Loucy (cell line): ENCODE results near the gene BMPER.

Source experiments
- H2AFZ ChIP-seq: fragments of 200-600 bp; sonication (generic); 2 replicates; pipeline ENCODE4 v1.6.0; 2016; ENCODE audit warnings: antibody characterized with exemption, mild to moderate bottlenecking, low read length, moderate library complexity
- H3F3A ChIP-seq: fragments of 200-600 bp; 2 replicates; pipeline ENCODE4 v1.6.0; 2016; ENCODE audit warnings: antibody characterized with exemption, low read depth, mild to moderate bottlenecking
- H3K27me3 ChIP-seq: fragments of 200-600 bp; sonication (generic); 2 replicates; pipeline ENCODE4 v1.6.1; 2014; ENCODE audit warnings: low read length, mild to moderate bottlenecking; ENCODE audit not compliant: insufficient read depth, poor library complexity, severe bottlenecking
- H3K36me3 ChIP-seq: fragments of 200-600 bp; sonication (generic); 2 replicates; pipeline ENCODE4 v1.6.1; 2016; ENCODE audit warnings: low read length; ENCODE audit not compliant: insufficient read depth
- H3K4me1 ChIP-seq: fragments of 200-600 bp; sonication (generic); 2 replicates; pipeline ENCODE4 v1.5.1; 2014; ENCODE audit warnings: low read length, mild to moderate bottlenecking; ENCODE audit not compliant: insufficient read depth, poor library complexity, severe bottlenecking
- H3K4me2 ChIP-seq: fragments of 200-600 bp; sonication (generic); 2 replicates; pipeline ENCODE4 v1.6.0; 2014; ENCODE audit warnings: antibody characterized with exemption, low read length, low read depth, mild to moderate bottlenecking; ENCODE audit not compliant: poor library complexity, severe bottlenecking
- H3K4me3 ChIP-seq: fragments of 200-600 bp; sonication (generic); 2 replicates; pipeline ENCODE4 v1.5.1; 2014; ENCODE audit warnings: low read length, mild to moderate bottlenecking, mixed read lengths; ENCODE audit not compliant: poor library complexity, severe bottlenecking
- H3K79me2 ChIP-seq: fragments of 200-600 bp; sonication (generic); 2 replicates; pipeline ENCODE4 v1.6.1; 2014; ENCODE audit warnings: low read length; ENCODE audit not compliant: insufficient read depth
- H3K9ac ChIP-seq: fragments of 200-600 bp; sonication (generic); 2 replicates; pipeline ENCODE4 v1.6.0; 2014; ENCODE audit warnings: mild to moderate bottlenecking, low read depth, low read length, moderate library complexity; ENCODE audit not compliant: poor library complexity, severe bottlenecking
- H3K9me2 ChIP-seq: fragments of 200-600 bp; sonication (generic); replicated peaks from 2 replicates; pipeline ENCODE4 v1.6.1; 2016; ENCODE audit warnings: low read depth, low read length, mixed read lengths
- H3K9me3 ChIP-seq: fragments of 200-600 bp; sonication (generic); 2 replicates; pipeline ENCODE4 v1.6.1; 2014; ENCODE audit warnings: mild to moderate bottlenecking, antibody characterized with exemption, low read length, low read depth; ENCODE audit not compliant: insufficient read depth
- H4K20me1 ChIP-seq: fragments of 200-600 bp; sonication (generic); 2 replicates; pipeline ENCODE4 v1.6.0; 2014; ENCODE audit warnings: antibody characterized with exemption, low read length, mild to moderate bottlenecking; ENCODE audit not compliant: insufficient read depth, poor library complexity, severe bottlenecking
- CTCF ChIP-seq: fragments of 200-600 bp; sonication (generic); conservative IDR thresholded peaks from 2 replicates; pipeline ENCODE4 v1.5.1; 2014; ENCODE audit warnings: mild to moderate bottlenecking, antibody characterized with exemption, low read length
- EZH2phosphoT487 ChIP-seq: fragments of 200-600 bp; IDR thresholded peaks from 2 replicates; pipeline ENCODE4 v1.6.1; 2018; ENCODE audit warnings: antibody characterized with exemption, mild to moderate bottlenecking, moderate library complexity, borderline replicate concordance

BMPER gene

GRCh38 chr7:33961948-33962347 is 56.6 kb downstream of the BMPER start:
- no peaks in the 10 kb centered on the region for H3F3A ChIP-seq
- no peaks in the 10 kb centered on the region for H3K4me1 ChIP-seq
- no peaks in the 10 kb centered on the region for H3K36me3 ChIP-seq
- no peaks in the 10 kb centered on the region for H3K9me3 ChIP-seq
- H3K9ac ChIP-seq = no peak overlapping the region
- H3K9me2 ChIP-seq = no peaks in the 10 kb centered on the region
- H3K27me3 ChIP-seq = no peaks in the 10 kb centered on the region
- no peak overlapping the region for H2AFZ ChIP-seq
- no peaks in the 10 kb centered on the region for H4K20me1 ChIP-seq
- no peak overlapping the region for H3K4me3 ChIP-seq
- no peak for TF ChIP-seq EZH2phosphoT487
- no peaks in the 10 kb centered on the region for H3K79me2 ChIP-seq
- no peak overlapping the region for H3K4me2 ChIP-seq

- no peaks in the 10 kb centered on the region for H3K9me3 ChIP-seq
- no peak overlapping the region for H3K9ac ChIP-seq
- no peaks in the 10 kb centered on the region for H3K27me3 ChIP-seq
- H3K4me3 ChIP-seq = no peak overlapping the region
- H3K79me2 ChIP-seq = no peaks in the 10 kb centered on the region
- H4K20me1 ChIP-seq = no peaks in the 10 kb centered on the region
- TF ChIP-seq CTCF = no peak
- no peak for TF ChIP-seq EZH2phosphoT487
- no peaks in the 10 kb centered on the region for H3K36me3 ChIP-seq
- H3F3A ChIP-seq = no peaks in the 10 kb centered on the region
- H3K4me1 ChIP-seq = no peaks in the 10 kb centered on the region
- no peak overlapping the region for H3K4me2 ChIP-seq
- H3K9me2 ChIP-seq = no peaks in the 10 kb centered on the region
- H2AFZ ChIP-seq = no peak overlapping the region
These were observed 59.3 kb downstream of the BMPER start for GRCh38 chr7:33964417-33965182.

GRCh38 chr7:33965183-33965744 is 59.9 kb downstream of the BMPER start:
- TF ChIP-seq CTCF = no peak
- no peak for TF ChIP-seq EZH2phosphoT487
- H3K4me2 ChIP-seq = no peak overlapping the region

GRCh38 chr7:33968591-33968990 is 63.3 kb downstream of the BMPER start:
- no peaks in the 10 kb centered on the region for H3F3A ChIP-seq
- H3K4me1 ChIP-seq = no peaks in the 10 kb centered on the region
- H3K4me2 ChIP-seq = no peak overlapping the region

More at GRCh38 chr7:33965183-33965744, 59.9 kb downstream of the BMPER start:
- H3K9ac ChIP-seq = no peak overlapping the region
- no peak overlapping the region for H3K4me3 ChIP-seq
- H3K4me1 ChIP-seq = no peaks in the 10 kb centered on the region
- no peaks in the 10 kb centered on the region for H4K20me1 ChIP-seq
- H3K79me2 ChIP-seq = no peaks in the 10 kb centered on the region
- no peaks in the 10 kb centered on the region for H3F3A ChIP-seq
- H3K9me3 ChIP-seq = no peaks in the 10 kb centered on the region
- H3K9me2 ChIP-seq = no peaks in the 10 kb centered on the region
- no peaks in the 10 kb centered on the region for H3K27me3 ChIP-seq
- no peaks in the 10 kb centered on the region for H3K36me3 ChIP-seq
- H2AFZ ChIP-seq = no peak overlapping the region

More at GRCh38 chr7:33968591-33968990, 63.3 kb downstream of the BMPER start:
- Histone ChIP-seq H3K9me2 (no peaks in the 10 kb centered on the region), H3K36me3 (no peaks in the 10 kb centered on the region), H3K9me3 (no peaks in the 10 kb centered on the region), H2AFZ (no peak overlapping the region), H4K20me1 (no peaks in the 10 kb centered on the region), H3K9ac (no peak overlapping the region), H3K4me3 (no peak overlapping the region), H3K79me2 (no peaks in the 10 kb centered on the region), H3K27me3 (no peaks in the 10 kb centered on the region)
- TF ChIP-seq EZH2phosphoT487 (no peak), CTCF (no peak)
